GM19025 (cell line): ENCODE data around the gene SDK1.

Experiments
- ATAC-seq: cut with Tn5 transposase; IDR thresholded peaks from one replicate; pipeline ENCODE4 v1.9.1; 2021; ENCODE audit warnings: mild to moderate bottlenecking, low read depth, moderate library complexity; ENCODE audit not compliant: unreplicated experiment

The SDK1 gene

DNA sequence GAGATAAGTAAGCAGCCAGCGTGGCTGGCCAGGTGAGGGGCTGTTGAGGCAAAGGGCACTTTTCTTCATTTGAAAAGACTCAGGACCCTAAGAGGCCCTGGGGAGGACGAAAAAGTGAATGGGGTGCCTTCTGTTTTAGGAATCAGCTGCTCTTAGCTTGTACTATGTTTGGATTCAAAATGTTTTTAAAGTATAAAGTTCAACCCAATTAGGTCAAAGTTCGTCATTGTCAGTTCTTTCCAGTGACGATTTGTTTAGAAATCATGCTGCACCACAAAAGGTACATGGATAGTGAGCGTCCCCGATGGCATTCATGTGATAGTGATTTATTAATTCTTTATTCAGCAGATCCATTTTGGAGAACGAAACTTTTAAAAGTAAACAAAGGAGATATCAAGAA lies 338.2 kb downstream of the SDK1 start:
- no peak for ATAC-seq

DNA sequence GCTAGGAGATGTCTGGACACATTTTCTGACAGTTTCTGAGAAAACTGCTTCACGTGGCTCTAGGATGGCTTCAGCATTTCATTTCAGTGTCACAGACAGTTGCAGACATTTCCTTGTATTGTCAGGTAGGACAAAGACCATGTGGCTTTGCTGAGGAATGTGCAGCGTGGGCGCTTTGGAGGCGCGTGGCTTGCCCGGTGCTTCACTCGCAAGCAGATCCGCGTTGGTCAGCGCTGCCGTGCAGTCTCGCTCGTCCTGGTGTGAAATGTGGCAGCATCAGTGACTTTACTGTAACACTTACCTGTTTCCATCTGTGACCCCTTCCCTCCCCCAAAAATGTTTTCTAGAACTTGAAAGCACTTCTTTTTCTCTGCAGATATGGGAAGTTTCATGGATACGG lies 340.5 kb downstream of the SDK1 start:
- ATAC-seq, result no peak

GRCh38 chr7:3643091-3643490 lies 342.0 kb downstream of the SDK1 start:
- no peak for ATAC-seq

DNA sequence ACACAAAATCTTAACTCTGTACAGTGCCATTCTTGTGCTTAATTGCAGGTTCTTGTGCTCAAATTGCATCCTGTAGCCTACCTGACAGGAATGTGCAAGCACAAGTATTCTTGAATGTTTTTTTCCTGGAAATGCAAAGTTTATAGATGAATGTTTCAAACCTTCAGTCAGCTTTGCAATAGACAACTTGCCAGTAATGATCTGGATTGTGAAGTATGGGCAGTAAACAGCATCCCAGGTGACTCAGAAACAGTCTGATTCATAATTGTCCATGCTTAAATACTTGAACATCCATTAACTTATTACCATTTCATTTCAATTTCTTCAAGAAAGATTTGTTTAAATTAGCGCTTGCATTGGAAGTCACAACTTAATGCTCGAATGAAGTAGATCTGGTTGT lies 347.2 kb downstream of the SDK1 start:
- ATAC-seq, result no peak

DNA sequence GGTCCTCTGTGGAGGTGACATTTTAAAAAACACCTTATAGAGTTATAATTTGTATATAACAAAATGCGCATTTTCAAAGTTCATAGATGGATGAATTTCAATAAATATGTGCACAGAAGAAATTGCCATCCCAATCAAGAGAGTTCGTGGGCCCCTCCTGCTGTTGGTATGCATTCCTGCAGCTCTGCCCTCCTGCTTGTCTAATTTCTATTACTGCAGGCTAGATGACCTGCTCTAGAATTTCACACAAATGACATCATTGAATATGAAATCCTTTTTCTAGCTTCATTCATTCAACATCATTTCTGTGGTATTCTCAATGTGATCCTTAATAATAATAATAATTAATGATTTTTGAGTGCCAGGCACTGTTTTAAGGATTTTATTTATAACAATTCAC lies 348.2 kb downstream of the SDK1 start:
- ATAC-seq, result no peak

- no peak for ATAC-seq
Observed at GRCh38 chr7:3649678-3650440, 348.8 kb downstream of the SDK1 start.

GRCh38 chr7:3650844-3651243 lies 349.8 kb downstream of the SDK1 start:
- no peak for ATAC-seq

DNA sequence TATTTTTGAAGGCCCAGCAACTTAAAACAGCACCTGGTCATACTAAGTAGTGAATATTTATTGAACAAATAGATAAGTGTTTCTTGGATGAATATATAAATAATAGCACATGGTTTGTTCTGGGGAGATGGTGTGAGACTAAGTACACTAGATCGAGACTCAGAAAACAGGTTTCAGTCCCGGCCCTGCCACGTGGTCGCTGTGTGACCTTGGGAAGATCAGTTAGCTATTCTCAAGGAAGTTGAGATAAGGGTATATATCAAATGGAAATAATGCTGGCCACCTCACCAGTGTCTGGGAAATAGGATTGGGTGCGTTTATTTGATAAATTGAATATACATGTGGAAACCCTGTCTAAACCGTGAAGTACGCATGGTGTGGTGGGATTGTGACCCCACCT lies 354.6 kb downstream of the SDK1 start:
- ATAC-seq, result no peak

DNA sequence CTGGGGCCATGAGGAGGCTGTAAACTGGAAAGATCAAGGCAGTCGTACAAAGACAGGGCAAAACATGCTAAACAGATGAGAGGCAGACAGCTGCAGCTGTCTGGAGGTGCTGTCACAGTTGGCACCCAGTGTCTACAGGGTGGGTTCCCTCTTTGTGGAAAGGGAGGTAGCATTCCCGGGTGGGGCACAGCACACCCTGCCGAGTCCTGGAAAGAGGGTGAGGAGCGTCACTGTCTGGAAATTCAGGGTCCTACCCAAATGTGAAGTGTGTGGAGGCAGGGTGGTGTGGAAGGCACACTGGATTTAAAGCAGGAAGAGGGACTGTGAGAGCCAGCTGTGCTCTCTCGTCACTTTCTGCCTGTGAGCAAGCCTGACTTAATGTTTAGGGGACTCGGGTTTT lies 356.2 kb downstream of the SDK1 start:
- ATAC-seq, result no peak

- ATAC-seq, result no peak
Observed at GRCh38 chr7:3668743-3669142, 367.7 kb downstream of the SDK1 start.

GRCh38 chr7:3670898-3671297 lies 369.8 kb downstream of the SDK1 start:
- ATAC-seq, result no peak

GRCh38 chr7:3673524-3673923 lies 372.5 kb downstream of the SDK1 start:
- ATAC-seq, result no peak

DNA sequence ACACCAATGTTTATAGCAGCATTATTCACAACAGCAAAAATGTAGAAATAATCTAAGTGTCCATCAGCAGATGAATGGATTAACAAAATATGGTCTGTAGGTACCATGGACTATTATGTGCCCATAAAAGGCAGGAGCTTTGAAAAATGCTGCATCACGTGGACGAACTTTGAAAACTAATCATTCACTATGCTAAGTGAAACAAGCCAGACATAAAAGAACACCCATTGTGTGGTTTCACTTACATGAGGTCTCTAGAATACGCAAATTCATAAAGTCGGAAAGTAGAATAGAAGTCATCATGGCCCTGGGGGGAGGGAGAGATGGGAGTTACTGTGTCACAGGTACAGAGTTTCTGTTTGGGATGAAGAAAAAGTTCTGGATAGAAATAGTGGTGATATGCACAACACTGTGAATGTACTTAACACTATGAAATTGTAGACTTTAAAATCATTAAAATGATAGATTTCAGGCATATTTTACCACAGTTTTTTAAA lies 377.3 kb downstream of the SDK1 start:
- ATAC-seq, result no peak

DNA sequence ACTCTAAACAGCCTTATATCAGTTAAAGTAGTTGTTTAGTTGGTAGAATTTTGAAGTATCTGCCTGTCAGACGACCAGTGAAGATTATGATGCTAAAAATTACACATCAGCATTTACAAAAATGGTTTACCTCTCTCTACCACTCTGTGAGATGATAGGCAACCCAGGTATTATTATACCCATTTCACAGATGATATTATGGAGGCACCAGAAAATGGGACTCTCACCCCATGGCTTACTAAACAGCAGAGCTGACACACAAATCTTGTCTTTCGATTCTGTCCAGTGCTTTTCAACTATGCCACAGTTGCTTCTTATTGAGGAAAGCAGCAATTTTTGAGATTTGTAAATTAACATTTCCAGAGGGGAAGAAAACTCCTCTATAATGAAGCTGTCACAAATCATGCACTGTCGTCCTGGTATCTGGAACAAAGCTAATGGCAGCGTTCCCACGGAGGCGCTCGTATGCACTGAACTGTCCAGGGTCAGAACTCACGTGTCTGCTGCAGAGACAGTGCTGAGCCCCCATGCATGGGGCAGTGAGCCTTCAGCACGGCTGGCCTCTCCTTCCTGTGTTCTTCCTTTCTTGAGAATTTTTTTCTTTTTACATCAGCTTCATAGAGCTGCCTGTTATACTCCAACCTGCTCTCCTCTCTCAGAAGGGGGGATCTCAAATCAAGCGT lies 381.1 kb downstream of the SDK1 start:
- ATAC-seq, result no peak

GRCh38 chr7:3683546-3684539 lies 382.8 kb downstream of the SDK1 start:
- no peak for ATAC-seq

- ATAC-seq, result no peak
Observed at GRCh38 chr7:3688071-3688470, 387.0 kb downstream of the SDK1 start.

DNA sequence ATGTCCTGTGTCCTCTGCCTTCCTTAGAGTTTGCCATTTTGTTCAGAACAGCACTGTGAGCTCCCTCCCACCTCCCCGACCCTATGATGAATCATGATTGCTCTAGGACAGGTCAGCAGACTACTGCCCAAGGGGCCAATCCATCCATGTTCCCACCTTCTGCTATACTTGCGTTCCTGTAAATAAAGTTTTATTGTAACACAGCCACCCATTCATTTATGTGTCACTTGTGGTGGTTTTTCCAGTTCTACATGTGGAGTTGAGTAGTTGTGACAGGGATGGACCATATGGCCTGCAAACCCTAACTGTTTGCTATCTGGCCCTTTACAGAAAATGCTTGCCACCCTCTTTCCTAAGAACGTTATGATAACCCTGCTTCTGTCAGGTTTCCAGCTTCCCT lies 387.8 kb downstream of the SDK1 start:
- ATAC-seq, result no peak

GRCh38 chr7:3691478-3692158 lies 390.6 kb downstream of the SDK1 start:
- no peak for ATAC-seq

DNA sequence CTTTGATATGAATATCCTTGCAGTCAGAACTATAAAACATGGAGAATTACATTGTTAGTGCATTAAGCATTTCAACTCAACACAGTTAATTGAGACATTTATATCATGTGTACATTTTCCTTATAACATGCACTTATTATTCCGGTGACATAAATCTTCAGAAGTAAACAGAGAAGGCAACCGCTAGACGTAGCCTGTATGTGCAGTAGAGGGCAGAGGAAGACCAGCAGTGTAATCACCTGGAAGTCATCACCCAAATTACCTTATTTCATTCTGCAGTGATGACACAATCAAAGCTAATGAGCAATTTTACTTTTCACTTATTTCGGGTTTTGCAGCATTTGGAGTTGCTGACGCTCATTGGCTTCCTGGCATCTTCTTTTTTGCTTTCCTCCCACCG lies 394.6 kb downstream of the SDK1 start:
- ATAC-seq, result no peak

- ATAC-seq, result no peak
Observed at GRCh38 chr7:3696113-3696512, 395.1 kb downstream of the SDK1 start.
